Measurements from ENCODE around the gene ZNF682.

DNA sequence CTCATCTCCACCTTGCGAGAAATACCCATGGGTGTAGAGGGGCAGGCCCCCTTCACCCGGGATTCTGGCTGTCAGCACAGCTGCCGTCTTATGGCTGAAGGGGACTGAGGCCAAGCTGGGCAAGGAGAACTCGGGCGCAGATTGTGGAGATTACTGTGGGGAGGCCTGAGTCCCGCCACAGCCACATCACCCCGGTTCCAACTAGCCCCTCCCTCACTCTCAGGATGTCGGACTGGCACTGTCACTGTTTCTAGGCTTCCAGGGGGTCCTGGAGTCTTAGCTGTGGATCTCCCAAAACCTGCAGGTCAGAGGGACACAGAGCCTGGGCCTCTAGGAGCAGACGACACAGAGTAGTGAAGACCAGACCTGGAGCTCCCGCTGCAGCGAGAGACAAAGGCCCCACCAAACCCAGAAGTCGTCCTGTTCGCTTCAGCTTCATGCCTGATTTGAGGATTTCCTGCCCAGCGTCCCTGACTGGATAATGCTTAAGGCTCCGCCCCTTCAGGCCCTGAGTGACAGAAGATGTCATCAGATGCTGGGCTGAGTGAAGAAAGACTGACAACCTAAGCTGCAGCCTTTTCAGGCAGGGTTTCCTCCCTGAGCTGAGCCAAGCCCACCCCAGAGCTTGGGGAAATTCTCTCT lies 82.8 kb downstream of the ZNF682 start:
- no peak for TF ChIP-seq POLR2A (IDR thresholded peaks at IDR 0.05)
- TF ChIP-seq, protein P1, sequence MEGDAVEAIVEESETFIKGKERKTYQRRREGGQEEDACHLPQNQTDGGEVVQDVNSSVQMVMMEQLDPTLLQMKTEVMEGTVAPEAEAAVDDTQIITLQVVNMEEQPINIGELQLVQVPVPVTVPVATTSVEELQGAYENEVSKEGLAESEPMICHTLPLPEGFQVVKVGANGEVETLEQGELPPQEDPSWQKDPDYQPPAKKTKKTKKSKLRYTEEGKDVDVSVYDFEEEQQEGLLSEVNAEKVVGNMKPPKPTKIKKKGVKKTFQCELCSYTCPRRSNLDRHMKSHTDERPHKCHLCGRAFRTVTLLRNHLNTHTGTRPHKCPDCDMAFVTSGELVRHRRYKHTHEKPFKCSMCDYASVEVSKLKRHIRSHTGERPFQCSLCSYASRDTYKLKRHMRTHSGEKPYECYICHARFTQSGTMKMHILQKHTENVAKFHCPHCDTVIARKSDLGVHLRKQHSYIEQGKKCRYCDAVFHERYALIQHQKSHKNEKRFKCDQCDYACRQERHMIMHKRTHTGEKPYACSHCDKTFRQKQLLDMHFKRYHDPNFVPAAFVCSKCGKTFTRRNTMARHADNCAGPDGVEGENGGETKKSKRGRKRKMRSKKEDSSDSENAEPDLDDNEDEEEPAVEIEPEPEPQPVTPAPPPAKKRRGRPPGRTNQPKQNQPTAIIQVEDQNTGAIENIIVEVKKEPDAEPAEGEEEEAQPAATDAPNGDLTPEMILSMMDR (IDR thresholded peaks at IDR 0.05), result no peak

Data from lower leg skin (tissue), 3 donors.